NCI-H2196 (cell line): ENCODE data around the gene PLA2G4B.
"Not testable (repeated sequence)": the region's sequence is repeated elsewhere in the genome, so short reads cannot be mapped to it uniquely, and the experiment has no call there.

Experiments
- DNase-seq: peaks from one replicate; lab custom pipeline; 2025; ENCODE audit not compliant: unreplicated experiment; lab: John Stamatoyannopoulos, UW

The PLA2G4B gene

DNA sequence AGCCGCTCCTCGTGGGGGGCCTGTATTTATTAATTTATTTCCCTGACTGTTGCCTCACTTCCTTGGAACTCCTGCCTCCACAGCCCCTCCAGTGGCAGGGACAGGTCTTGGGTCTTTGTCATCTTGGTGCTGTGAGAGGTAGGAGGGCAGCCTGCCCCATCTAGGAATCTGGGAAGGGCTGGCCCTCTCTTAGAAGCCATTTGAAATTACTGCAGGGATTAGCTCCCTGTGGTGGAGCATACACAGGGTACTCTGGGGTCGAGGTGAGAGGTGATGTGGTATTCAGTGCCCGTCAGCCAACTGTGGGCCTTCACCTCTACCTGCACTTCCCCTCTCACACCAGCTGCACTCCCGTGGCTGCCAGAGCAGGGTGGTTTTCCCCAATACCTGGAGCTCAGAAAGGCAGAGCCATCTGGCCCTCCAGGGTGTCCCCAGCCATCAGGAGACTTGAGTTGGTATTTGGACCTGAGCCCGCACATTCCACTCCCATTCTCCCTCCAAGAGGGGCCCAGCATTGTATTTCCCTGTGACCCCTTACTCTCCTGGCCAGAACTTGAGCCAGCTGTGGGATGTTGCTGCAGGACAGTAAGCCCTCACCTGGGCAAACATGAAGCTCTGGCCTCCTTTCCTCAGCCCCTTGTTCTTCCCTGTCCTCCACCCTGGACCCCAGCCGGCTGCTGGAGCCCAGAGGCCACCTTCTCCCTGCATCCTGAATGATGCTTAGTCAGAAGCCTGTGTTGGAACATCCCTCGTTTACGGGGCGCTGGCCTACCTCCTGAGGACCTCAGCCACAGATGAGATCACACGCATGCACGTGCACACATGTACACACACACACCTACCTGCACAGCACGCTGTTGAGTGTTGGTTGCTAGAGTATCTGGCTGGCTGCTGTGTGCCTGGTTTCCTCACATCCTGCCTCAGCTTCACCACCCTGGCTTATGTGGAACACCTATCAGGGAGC is 12.8 kb upstream of the PLA2G4B start:
- no peak for DNase-seq

GRCh38 chr15:41827290-41827879 is 11.3 kb upstream of the PLA2G4B start:
- DNase-seq, result no peak

GRCh38 chr15:41827880-41828806 is 10.5 kb upstream of the PLA2G4B start, which contains the start of gene JMJD7:
JMJD7 (plus strand) TSS chr15:41828092; CDS start chr15:41828125, 33 bp downstream.
- peak; percentile 71 for DNase-seq

GRCh38 chr15:41828807-41829141 is 9.9 kb upstream of the PLA2G4B start:
- DNase-seq, result no peak

GRCh38 chr15:41829959-41830646 is 8.5 kb upstream of the PLA2G4B start:
- DNase-seq, result no peak

- not testable (repeated sequence) for DNase-seq
These were observed 7.4 kb upstream of the PLA2G4B start for GRCh38 chr15:41831291-41831690.

DNA sequence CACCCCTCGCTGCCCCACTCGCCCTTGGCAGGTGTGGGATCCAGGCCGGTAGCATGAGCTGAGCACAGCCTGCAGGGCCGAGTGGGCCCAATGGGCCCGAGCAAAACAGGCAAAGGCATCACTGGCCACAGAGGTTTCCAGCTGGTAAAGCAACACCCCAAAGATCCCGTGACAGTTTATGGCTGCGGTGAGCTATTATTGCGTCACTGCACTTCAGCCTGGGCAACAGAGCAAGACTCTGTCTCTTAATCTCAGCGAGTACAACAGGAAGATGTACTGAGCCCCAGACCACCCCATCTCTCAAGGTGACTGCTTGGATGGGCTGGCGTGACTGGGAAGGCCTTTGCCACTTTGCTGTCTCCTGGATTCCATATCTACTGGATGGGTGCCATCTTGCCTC is 6.4 kb upstream of the PLA2G4B start:
- DNase-seq, result no peak

DNA sequence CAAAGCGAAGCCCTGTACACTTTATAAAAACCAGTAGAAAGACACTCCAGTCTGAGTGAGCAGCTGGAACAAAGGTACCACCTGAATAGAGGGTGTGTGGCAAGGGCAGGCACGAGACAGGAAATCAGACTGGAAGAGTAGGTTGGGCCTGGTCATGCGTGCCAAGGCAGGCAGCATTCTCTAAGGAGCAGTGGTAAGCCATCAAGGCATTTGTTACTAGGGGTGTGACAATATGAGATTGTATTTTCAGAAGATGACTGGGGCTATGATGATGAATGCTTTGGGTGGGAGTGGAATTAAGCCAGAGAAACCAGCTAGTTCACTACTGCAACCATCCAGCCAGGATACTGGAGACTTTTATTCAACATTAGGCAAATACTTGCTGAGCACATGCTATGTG is 5.8 kb upstream of the PLA2G4B start:
- DNase-seq, result peak; percentile 24

- no peak for DNase-seq
These were observed 4.6 kb upstream of the PLA2G4B start for GRCh38 chr15:41834096-41834495.

GRCh38 chr15:41836073-41836472 is 2.6 kb upstream of the PLA2G4B start:
- no peak for DNase-seq

- DNase-seq, result no peak
These were observed 1.8 kb upstream of the PLA2G4B start for GRCh38 chr15:41836713-41837454.

- no peak for DNase-seq
These were observed 1.3 kb downstream of the PLA2G4B start for GRCh38 chr15:41839781-41840491.

- no peak for DNase-seq
These were observed 2.0 kb downstream of the PLA2G4B start for GRCh38 chr15:41840673-41841072.

DNA sequence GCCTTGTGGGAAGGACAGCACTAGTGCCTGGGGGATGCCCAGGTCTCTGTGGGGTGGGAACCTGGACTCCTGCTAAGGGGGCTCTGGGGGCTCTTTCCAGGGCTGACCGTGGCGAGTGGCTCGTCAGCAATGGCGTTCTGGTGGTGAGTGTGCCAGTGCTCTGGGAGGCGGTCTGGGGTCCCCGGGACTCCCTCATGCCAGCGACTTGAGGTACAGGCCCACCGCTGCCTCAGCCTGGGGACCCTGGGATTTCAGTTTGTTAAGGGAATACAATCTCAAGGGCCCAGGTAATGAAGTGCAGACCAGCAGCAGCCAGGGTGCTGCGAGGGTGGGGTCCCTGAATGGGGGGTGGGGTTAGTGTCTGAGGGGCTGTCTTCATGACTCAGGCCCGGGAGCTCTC is 2.5 kb downstream of the PLA2G4B start:
- no peak for DNase-seq

DNA sequence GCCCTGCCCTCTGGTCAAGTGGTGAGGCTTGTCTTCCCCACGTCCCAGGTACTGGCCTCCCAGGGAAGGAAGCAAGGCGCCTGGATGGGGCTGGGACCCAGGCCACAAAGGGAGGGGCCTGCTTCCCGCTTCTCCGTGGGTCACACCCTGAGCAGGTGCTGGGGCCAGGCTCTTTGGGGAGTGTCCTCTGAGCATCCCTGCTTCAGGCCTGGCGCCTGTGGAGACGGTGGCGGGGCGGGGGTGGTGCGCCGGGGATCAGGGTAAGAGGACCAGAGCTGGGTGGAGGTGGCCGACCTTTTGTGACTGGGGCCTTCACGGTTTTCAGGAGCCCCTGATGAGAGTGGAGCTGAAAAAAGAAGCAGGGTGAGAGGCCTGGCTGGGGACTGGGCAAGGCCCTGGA is 3.6 kb downstream of the PLA2G4B start:
- DNase-seq, result peak; percentile 16

GRCh38 chr15:41843571-41843970 is 4.9 kb downstream of the PLA2G4B start:
- no peak for DNase-seq

- no peak for DNase-seq
These were observed 6.2 kb downstream of the PLA2G4B start for GRCh38 chr15:41844814-41845213.

DNA sequence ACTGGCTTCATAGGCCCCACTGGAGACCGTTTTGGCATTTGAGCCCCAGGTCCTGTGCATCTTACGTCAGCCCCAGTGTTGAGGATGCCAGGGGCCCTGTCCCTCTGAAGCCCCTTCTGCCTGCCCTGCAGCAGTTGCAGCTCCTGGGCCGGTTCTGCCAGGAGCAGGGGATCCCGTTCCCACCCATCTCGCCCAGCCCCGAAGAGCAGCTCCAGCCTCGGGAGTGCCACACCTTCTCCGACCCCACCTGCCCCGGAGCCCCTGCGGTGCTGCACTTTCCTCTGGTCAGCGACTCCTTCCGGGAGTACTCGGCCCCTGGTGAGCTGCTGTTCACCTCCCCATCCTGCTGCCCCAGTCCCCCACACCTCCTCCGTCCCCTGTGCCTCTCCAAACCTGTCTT is 8.6 kb downstream of the PLA2G4B start:
- DNase-seq, result no peak

GRCh38 chr15:41847981-41848380 is 9.3 kb downstream of the PLA2G4B start:
- no peak for DNase-seq
